Nephron progenitor cell (in vitro differentiated cells): ENCODE measurements around the gene SEC61A1.

Experiments
- DNase-seq: peaks from one replicate; pipeline ENCODE4 v3.0.0; 2021
- H3K27ac Mint-ChIP-seq: 2 replicates; pipeline ENCODE4 v1.8.0; 2021; ENCODE audit warnings: mild to moderate bottlenecking, moderate library complexity, mixed read lengths
- H3K27me3 Mint-ChIP-seq: 2 replicates; pipeline ENCODE4 v1.8.0; 2021; ENCODE audit warnings: mild to moderate bottlenecking, low read depth, mixed read lengths; ENCODE audit not compliant: poor library complexity
- H3K36me3 Mint-ChIP-seq: 2 replicates; pipeline ENCODE4 v1.8.0; 2021; ENCODE audit warnings: low read depth, mixed read lengths
- H3K4me1 Mint-ChIP-seq: 2 replicates; pipeline ENCODE4 v1.8.0; 2021; ENCODE audit warnings: mixed read lengths
- H3K4me3 Mint-ChIP-seq: 2 replicates; pipeline ENCODE4 v1.8.0; 2021; ENCODE audit warnings: mild to moderate bottlenecking, moderate library complexity, mixed read lengths
- H3K9me3 Mint-ChIP-seq: 2 replicates; pipeline ENCODE4 v1.8.0; 2021; ENCODE audit warnings: mild to moderate bottlenecking, moderate library complexity, mixed read lengths
- CTCF ChIP-seq: fragments of 200-600 bp; sonication (generic); IDR thresholded peaks from 2 replicates; pipeline ENCODE4 v1.5.0; 2021; ENCODE audit warnings: antibody characterized with exemption

Gene SEC61A1

GRCh38 chr3:128077202-128077624, 25.0 kb downstream of the SEC61A1 start:
- Mint-ChIP-seq H3K4me3 (peak overlapping the region; percentile 52), H3K36me3 (peaks cover 36% of the 10 kb centered on the region), H3K9me3 (no peaks in the 10 kb centered on the region), H3K27me3 (peaks cover 19% of the 10 kb centered on the region), H3K4me1 (peaks cover 32% of the 10 kb centered on the region), H3K27ac (no peak overlapping the region)
- TF ChIP-seq CTCF: no peak
- DNase-seq: peak; percentile 23

- peaks cover 32% of the 10 kb centered on the region for H3K4me1 Mint-ChIP-seq
- DNase-seq: no peak
- H3K36me3 Mint-ChIP-seq: peaks cover 41% of the 10 kb centered on the region
- H3K9me3 Mint-ChIP-seq: no peaks in the 10 kb centered on the region
- TF ChIP-seq CTCF: no peak
- peaks cover 19% of the 10 kb centered on the region for H3K27me3 Mint-ChIP-seq
- H3K4me3 Mint-ChIP-seq: peak overlapping the region; percentile 52
- no peak overlapping the region for H3K27ac Mint-ChIP-seq
These were observed 25.4 kb downstream of the SEC61A1 start for GRCh38 chr3:128077665-128078064.

GRCh38 chr3:128078322-128078721, 26.1 kb downstream of the SEC61A1 start:
- TF ChIP-seq CTCF: no peak

GRCh38 chr3:128078875-128079274, 26.6 kb downstream of the SEC61A1 start:
- no peak for TF ChIP-seq CTCF
- Mint-ChIP-seq H3K4me1 (peaks cover 32% of the 10 kb centered on the region), H3K4me3 (no peak overlapping the region), H3K36me3 (peaks cover 47% of the 10 kb centered on the region), H3K9me3 (no peaks in the 10 kb centered on the region), H3K27ac (no peak overlapping the region), H3K27me3 (peaks cover 19% of the 10 kb centered on the region)
- no peak for DNase-seq

More at GRCh38 chr3:128078322-128078721, 26.1 kb downstream of the SEC61A1 start:
- Mint-ChIP-seq H3K4me3 (peak overlapping the region; percentile 18), H3K27ac (no peak overlapping the region), H3K4me1 (peaks cover 32% of the 10 kb centered on the region), H3K36me3 (peaks cover 47% of the 10 kb centered on the region), H3K9me3 (no peaks in the 10 kb centered on the region), H3K27me3 (peaks cover 19% of the 10 kb centered on the region)
- no peak for DNase-seq

- peaks cover 53% of the 10 kb centered on the region for H3K36me3 Mint-ChIP-seq
- no peak overlapping the region for H3K27ac Mint-ChIP-seq
- H3K4me1 Mint-ChIP-seq: peaks cover 30% of the 10 kb centered on the region
- no peak for DNase-seq
- peaks cover 19% of the 10 kb centered on the region for H3K27me3 Mint-ChIP-seq
- no peak for TF ChIP-seq CTCF
- H3K9me3 Mint-ChIP-seq: no peaks in the 10 kb centered on the region
- no peak overlapping the region for H3K4me3 Mint-ChIP-seq
These were observed 27.6 kb downstream of the SEC61A1 start for GRCh38 chr3:128079823-128080222.

- no peak for TF ChIP-seq CTCF
- DNase-seq: no peak
- H3K9me3 Mint-ChIP-seq: no peaks in the 10 kb centered on the region
- no peak overlapping the region for H3K27ac Mint-ChIP-seq
- peaks cover 19% of the 10 kb centered on the region for H3K27me3 Mint-ChIP-seq
- no peak overlapping the region for H3K4me3 Mint-ChIP-seq
- peaks cover 60% of the 10 kb centered on the region for H3K36me3 Mint-ChIP-seq
- peaks cover 24% of the 10 kb centered on the region for H3K4me1 Mint-ChIP-seq
These were observed 28.3 kb downstream of the SEC61A1 start for GRCh38 chr3:128080323-128081080.
